CD4-positive, alpha-beta T cell treated with Interleukin-6 at 100 ng/mL for 8 hours (primary cell): ENCODE data around the gene ADAMTS6.
"Not testable (repeated sequence)": the region's sequence is repeated elsewhere in the genome, so short reads cannot be mapped to it uniquely, and the experiment has no call there.

ENCODE experiments used
- DNase-seq: peaks from one replicate; pipeline ENCODE4 v3.0.0-alpha.2; 2020; ENCODE audit warnings: mixed read lengths, low spot score

ADAMTS6 gene

GRCh38 chr5:65197531-65198455 is 283.9 kb downstream of the ADAMTS6 start:
- no peak for DNase-seq

- DNase-seq: no peak
These were observed 286.8 kb downstream of the ADAMTS6 start for GRCh38 chr5:65194871-65195270.

GRCh38 chr5:65192331-65192730 is 289.4 kb downstream of the ADAMTS6 start:
- no peak for DNase-seq

- no peak for DNase-seq
These were observed 290.1 kb downstream of the ADAMTS6 start for GRCh38 chr5:65191554-65192135.

GRCh38 chr5:65190328-65191053 is 291.2 kb downstream of the ADAMTS6 start:
- no peak for DNase-seq

- no peak for DNase-seq
These were observed 295.0 kb downstream of the ADAMTS6 start for GRCh38 chr5:65186646-65187227.

- no peak for DNase-seq
These were observed 296.3 kb downstream of the ADAMTS6 start for GRCh38 chr5:65185468-65185867.

GRCh38 chr5:65184780-65185179 is 296.9 kb downstream of the ADAMTS6 start:
- no peak for DNase-seq

- DNase-seq: not testable (repeated sequence)
These were observed 307.5 kb downstream of the ADAMTS6 start for GRCh38 chr5:65174231-65174630.

GRCh38 chr5:65173130-65173525 is 308.6 kb downstream of the ADAMTS6 start:
- no peak for DNase-seq

GRCh38 chr5:65172486-65173129 is 309.1 kb downstream of the ADAMTS6 start:
- no peak for DNase-seq

GRCh38 chr5:65171645-65172044 is 310.1 kb downstream of the ADAMTS6 start:
- no peak for DNase-seq

- no peak for DNase-seq
These were observed 318.0 kb downstream of the ADAMTS6 start for GRCh38 chr5:65163698-65164097.

- DNase-seq: no peak
These were observed 320.1 kb downstream of the ADAMTS6 start for GRCh38 chr5:65161655-65162054.

- no peak for DNase-seq
These were observed 323.7 kb downstream of the ADAMTS6 start for GRCh38 chr5:65157906-65158603.

GRCh38 chr5:65156933-65157332 is 324.8 kb downstream of the ADAMTS6 start:
- DNase-seq: no peak

GRCh38 chr5:65152131-65152530 is 329.6 kb downstream of the ADAMTS6 start:
- no peak for DNase-seq

- no peak for DNase-seq
These were observed 330.1 kb downstream of the ADAMTS6 start for GRCh38 chr5:65151614-65152013.

GRCh38 chr5:65150599-65151304 is 331.0 kb downstream of the ADAMTS6 start:
- no peak for DNase-seq

- no peak for DNase-seq
These were observed 331.9 kb downstream of the ADAMTS6 start for GRCh38 chr5:65149827-65150226.
